HepG2 (cell line): ENCODE results near the gene FABP1. TPM values are rescaled to one million over a fixed set of nuclear protein-coding genes. Genes with fewer than 3 reads are reported as not detected.

Experiments used
- BORCS8-MEF2B ChIP-seq: sonication (generic); formaldehyde crosslinking; IDR thresholded peaks from 2 replicates; pipeline ENCODE4 v1.8.0; 2022; ENCODE audit warnings: mild to moderate bottlenecking, missing genetic modification reagents
- CBX5 ChIP-seq: sonication (generic); formaldehyde crosslinking; IDR thresholded peaks from 2 replicates; pipeline ENCODE4 v1.4.0; 2020; ENCODE audit warnings: missing genetic modification reagents, borderline replicate concordance
- CCAR2 ChIP-seq: fragments of 200-400 bp; formaldehyde crosslinking; optimal IDR thresholded peaks from 2 replicates; pipeline ENCODE3; 2018; ENCODE audit warnings: low read depth, mild to moderate bottlenecking, low read length, moderate library complexity
- ELF4 ChIP-seq: sonication (generic); formaldehyde crosslinking; IDR thresholded peaks from 2 replicates; pipeline ENCODE4 v1.5.0; 2020; ENCODE audit warnings: missing genetic modification reagents, mild to moderate bottlenecking, moderate library complexity, borderline replicate concordance
- FOSL1 ChIP-seq: sonication (generic); formaldehyde crosslinking; IDR thresholded peaks from 2 replicates; pipeline ENCODE4 v1.9.0; 2021; ENCODE audit warnings: missing genetic modification reagents, borderline replicate concordance
- FOXM1 ChIP-seq: sonication (generic); formaldehyde crosslinking; IDR thresholded peaks from 2 replicates; pipeline ENCODE4 v1.5.0; 2020; ENCODE audit warnings: missing genetic modification reagents
- GZF1 ChIP-seq: sonication (generic); formaldehyde crosslinking; IDR thresholded peaks from 2 replicates; pipeline ENCODE4 v1.5.1; 2020; ENCODE audit warnings: mild to moderate bottlenecking, missing genetic modification reagents
- HMGXB4 ChIP-seq, 2 experiments: sonication (generic) in 1 of 2; formaldehyde crosslinking in 1 of 2; IDR thresholded peaks; 2 replicates each; pipeline versions ENCODE4 v1.4.0 to v1.6.1; 2018 to 2020; ENCODE audit warnings: missing genetic modification reagents in 2 of 2, borderline replicate concordance in 1 of 2, low read depth in 1 of 2, mild to moderate bottlenecking in 1 of 2, missing biosample characterization in 1 of 2
- HOXA9 ChIP-seq: sonication (generic); formaldehyde crosslinking; IDR thresholded peaks from 2 replicates; pipeline ENCODE4 v1.8.1; 2022; ENCODE audit warnings: missing genetic modification reagents, mild to moderate bottlenecking, moderate library complexity, borderline replicate concordance
- MXD1 ChIP-seq: sonication (generic); formaldehyde crosslinking; IDR thresholded peaks from 2 replicates; pipeline ENCODE4 v1.4.0; 2020; ENCODE audit warnings: mild to moderate bottlenecking, missing genetic modification reagents
- MXD4 ChIP-seq: IDR thresholded peaks from 2 replicates; pipeline ENCODE4 v1.6.1; 2016; ENCODE audit warnings: mild to moderate bottlenecking, missing biosample characterization, missing genetic modification reagents
- RAD51 ChIP-seq: fragments of 450-650 bp; IDR thresholded peaks from 2 replicates; pipeline ENCODE4 v1.6.1; 2016; ENCODE audit warnings: borderline replicate concordance
- SOX6 ChIP-seq, 2 experiments: fragments of 450-650 bp in 1 of 2; sonication (generic) in 1 of 2; formaldehyde crosslinking in 1 of 2; IDR thresholded peaks; 2 replicates each; pipeline versions ENCODE4 v1.4.0 to v1.6.1; 2017 to 2020; ENCODE audit warnings: antibody characterized with exemption in 1 of 2, mild to moderate bottlenecking in 1 of 2, missing genetic modification reagents in 1 of 2
- ZBTB1 ChIP-seq: sonication (generic); formaldehyde crosslinking; IDR thresholded peaks from 2 replicates; pipeline ENCODE4 v1.4.0; 2020; ENCODE audit warnings: missing genetic modification reagents, borderline replicate concordance
- ZBTB25 ChIP-seq: IDR thresholded peaks from 2 replicates; pipeline ENCODE4 v1.6.1; 2018; ENCODE audit warnings: missing genetic modification reagents
- ZBTB26 ChIP-seq: IDR thresholded peaks from 2 replicates; pipeline ENCODE4 v1.6.1; 2016; ENCODE audit warnings: missing compliant biosample characterization, missing genetic modification reagents, borderline replicate concordance
- ZHX1 ChIP-seq: sonication (generic); formaldehyde crosslinking; IDR thresholded peaks from 2 replicates; pipeline ENCODE4 v1.8.1; 2022; ENCODE audit warnings: low read depth, mild to moderate bottlenecking, missing genetic modification reagents
- ZNF17 ChIP-seq: sonication (generic); formaldehyde crosslinking; IDR thresholded peaks from 2 replicates; pipeline ENCODE4 v1.5.0; 2020; ENCODE audit warnings: mild to moderate bottlenecking, missing genetic modification reagents
- ZNF503 ChIP-seq: sonication (generic); formaldehyde crosslinking; IDR thresholded peaks from 2 replicates; pipeline ENCODE4 v1.4.0; 2020; ENCODE audit warnings: missing genetic modification reagents
- ZNF883 ChIP-seq: sonication (generic); formaldehyde crosslinking; IDR thresholded peaks from 2 replicates; pipeline ENCODE4 v1.5.1; 2020; ENCODE audit warnings: mild to moderate bottlenecking, missing genetic modification reagents; ENCODE audit errors: not compliant biosample characterization
- polyA plus RNA-seq, 8 experiments: library from polyadenylated mRNA; depleted of rRNA in 3 of 8; stranded (reverse) in 7 of 8; unstranded in 1 of 8; fragments of >200 nt; fragmentation: Illumina TruSeq in 4 of 8; extraction: Trizol in 4 of 8; gene quantifications; 2 replicates each; pipeline versions ENCODE4 v1.2.1 to v1.2.3, GENCODE V29; 2011 to 2016; ENCODE audit warnings: low read depth in 4 of 8, missing spikeins in 1 of 8, mixed read lengths in 1 of 8; ENCODE audit not compliant: insufficient read depth in 1 of 8
- total RNA-seq, 5 experiments: library from RNA; depleted of rRNA; stranded (reverse); fragments of >200 nt; fragmentation: Illumina TruSeq; extraction: Trizol; gene quantifications; 2 replicates each; pipeline ENCODE4 v1.2.3, GENCODE V29; 2016; ENCODE audit warnings: low read depth in 1 of 5

FABP1 gene
- total and polyA plus RNA-seq, 2 of the 13 experiments (the other 11 are each of a cell fraction or from before 2014, with no cell fraction given), result 644 to 1,608 TPM

GRCh38 chr2:88139203-88139702 is 11.4 kb upstream of the FABP1 start (continued):
- no peak for TF ChIP-seq HOXA9 (CRISPR knock-in tag)
- no peak for TF ChIP-seq ZBTB26
- TF ChIP-seq BORCS8-MEF2B, result no peak
- no peak for TF ChIP-seq ZHX1 (CRISPR knock-in tag)
- TF ChIP-seq FOXM1 (CRISPR knock-in tag), result no peak
- TF ChIP-seq CBX5, result peak; percentile 70; the same call in 1 of the 2 replicates
- TF ChIP-seq FOSL1, result no peak
- TF ChIP-seq RAD51, result no peak
- no peak for TF ChIP-seq ZNF883 (CRISPR knock-in tag)
- TF ChIP-seq GZF1 (CRISPR knock-in tag), result no peak
- TF ChIP-seq ZBTB25 (CRISPR knock-in tag), result no peak
- peak; percentile 92 for TF ChIP-seq MXD4 (CRISPR knock-in tag)
- TF ChIP-seq SOX6 (IDR thresholded peaks at IDR 0.05), result no peak
- peak; percentile 93 for TF ChIP-seq SOX6 (CRISPR knock-in tag; IDR thresholded peaks at IDR 0.05)
- TF ChIP-seq ZNF17 (CRISPR knock-in tag), result no peak
- TF ChIP-seq MXD1 (CRISPR knock-in tag), result no peak
- TF ChIP-seq ELF4 (CRISPR knock-in tag), result no peak
- TF ChIP-seq CCAR2, result no peak
- TF ChIP-seq ZNF503, result peak; percentile 92; the same call in 1 of the 2 replicates
- no peak for TF ChIP-seq ZBTB1
- peak in 1 of 2 experiments; percentile 51; a peak in 1 of 4 replicates for TF ChIP-seq HMGXB4 (CRISPR knock-in tag; IDR thresholded peaks at IDR 0.05; ENCODE audit: borderline replicate concordance in 1 of 2, low read depth in 1 of 2)
